HUES64 (cell line): ENCODE measurements around the gene IKZF3.
"Not testable (repeated sequence)": the region's sequence is repeated elsewhere in the genome, so short reads cannot be mapped to it uniquely, and the experiment has no call there.

Experiments
- H3K27ac ChIP-seq: 2 replicates; pipeline ENCODE4 v1.7.0; 2013; ENCODE audit warnings: low read depth, low read length, inconsistent platforms
- H3K27me3 ChIP-seq: 2 replicates; pipeline ENCODE4 v1.6.1; 2013; ENCODE audit warnings: mild to moderate bottlenecking, low read length; ENCODE audit not compliant: insufficient read depth
- H3K36me3 ChIP-seq: 2 replicates; pipeline ENCODE4 v1.6.1; 2013; ENCODE audit warnings: mild to moderate bottlenecking, low read length; ENCODE audit not compliant: insufficient read depth
- H3K4me1 ChIP-seq: 2 replicates; pipeline ENCODE4 v1.6.1; 2013; ENCODE audit warnings: mild to moderate bottlenecking, low read length, moderate library complexity; ENCODE audit not compliant: insufficient read depth
- H3K4me3 ChIP-seq: 2 replicates; pipeline ENCODE4 v1.5.1; 2013; ENCODE audit warnings: mild to moderate bottlenecking, low read length, moderate library complexity
- H3K9ac ChIP-seq: 2 replicates; pipeline ENCODE4 v1.6.1; 2013; ENCODE audit warnings: mild to moderate bottlenecking, low read depth, low read length
- H3K9me3 ChIP-seq: 2 replicates; pipeline ENCODE4 v1.6.1; 2013; ENCODE audit warnings: low read depth, low read length; ENCODE audit not compliant: insufficient read depth
- WGBS: fragments of 150-250, 120-280 bp; methylation state at CpG from one replicate; pipeline ENCODE4 v1.1.7; 2013; ENCODE audit warnings: missing lambda C conversion rate; 5-methylcytosine and 5-hydroxymethylcytosine counted together

The IKZF3 gene

DNA sequence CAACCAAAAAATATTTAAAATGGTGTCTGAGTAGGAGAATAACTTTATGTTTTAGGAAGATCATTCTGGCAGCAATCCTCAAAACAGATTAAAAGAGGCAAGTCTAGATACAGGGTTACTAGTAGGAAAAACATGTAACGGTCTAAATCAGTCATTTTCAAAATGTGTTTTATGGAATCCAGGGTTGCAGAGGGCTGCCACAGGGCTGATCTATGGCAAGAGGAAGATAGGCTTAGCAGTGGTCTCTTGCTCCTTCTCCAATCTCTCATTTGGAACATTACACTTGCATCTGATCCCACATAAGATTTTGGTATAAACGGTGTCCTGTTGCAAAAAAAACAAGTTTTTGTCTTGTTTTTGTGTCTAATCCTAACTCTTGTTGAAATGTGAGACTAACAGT is 9.2 kb downstream of the IKZF3 start:
- H3K9me3 ChIP-seq, result no peaks in the 10 kb centered on the region
- no peak overlapping the region for H3K27ac ChIP-seq
- 95% methylated on average over 2 of the region's 2 CpGs for WGBS
- H3K36me3 ChIP-seq, result no peaks in the 10 kb centered on the region
- H3K27me3 ChIP-seq, result no peaks in the 10 kb centered on the region
- no peak overlapping the region for H3K4me3 ChIP-seq
- no peak overlapping the region for H3K9ac ChIP-seq
- H3K4me1 ChIP-seq, result no peaks in the 10 kb centered on the region

DNA sequence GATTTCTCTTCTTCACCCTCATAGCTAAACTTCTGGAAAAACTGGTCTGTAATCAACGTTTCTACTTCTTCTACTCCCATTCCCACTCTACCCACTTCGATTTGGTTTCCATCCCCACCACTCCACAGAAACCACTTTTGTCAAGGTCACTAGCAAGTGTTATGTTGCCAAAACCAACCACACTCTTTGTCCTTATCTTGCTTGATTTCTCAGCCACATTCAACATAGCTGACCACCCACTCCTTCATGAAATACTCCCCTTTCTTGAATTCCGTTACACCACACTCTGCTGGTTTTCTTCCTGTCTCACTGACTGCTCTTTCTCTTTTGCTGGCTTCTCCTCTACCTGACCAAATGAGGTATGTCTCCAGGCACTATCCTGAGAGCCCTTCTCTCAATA is 11.9 kb downstream of the IKZF3 start:
- H3K27me3 ChIP-seq, result no peaks in the 10 kb centered on the region
- H3K9me3 ChIP-seq, result no peaks in the 10 kb centered on the region
- H3K4me1 ChIP-seq, result no peaks in the 10 kb centered on the region
- no peaks in the 10 kb centered on the region for H3K36me3 ChIP-seq
- no peak overlapping the region for H3K9ac ChIP-seq
- H3K4me3 ChIP-seq, result no peak overlapping the region
- 85% methylated on average over 3 of the region's 3 CpGs for WGBS
- H3K27ac ChIP-seq, result no peak overlapping the region

DNA sequence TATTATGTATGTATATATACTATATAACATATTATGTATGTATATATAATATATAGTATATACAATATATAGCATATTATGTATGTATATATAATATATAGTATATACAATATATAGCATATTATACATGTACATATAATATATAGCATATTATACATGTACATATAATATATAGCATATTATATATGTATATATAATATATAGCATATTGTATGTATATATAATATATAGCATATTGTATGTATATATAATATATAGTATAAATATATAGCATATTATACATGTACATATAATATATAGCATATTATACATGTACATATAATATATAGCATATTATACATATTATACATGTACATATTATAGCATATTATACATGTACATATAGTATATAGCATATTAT is 13.9 kb downstream of the IKZF3 start:
- H3K27me3 ChIP-seq, H3K27ac ChIP-seq, H3K9ac ChIP-seq, H3K36me3 ChIP-seq, H3K9me3 ChIP-seq, H3K4me1 ChIP-seq, H3K4me3 ChIP-seq: not testable (repeated sequence)

DNA sequence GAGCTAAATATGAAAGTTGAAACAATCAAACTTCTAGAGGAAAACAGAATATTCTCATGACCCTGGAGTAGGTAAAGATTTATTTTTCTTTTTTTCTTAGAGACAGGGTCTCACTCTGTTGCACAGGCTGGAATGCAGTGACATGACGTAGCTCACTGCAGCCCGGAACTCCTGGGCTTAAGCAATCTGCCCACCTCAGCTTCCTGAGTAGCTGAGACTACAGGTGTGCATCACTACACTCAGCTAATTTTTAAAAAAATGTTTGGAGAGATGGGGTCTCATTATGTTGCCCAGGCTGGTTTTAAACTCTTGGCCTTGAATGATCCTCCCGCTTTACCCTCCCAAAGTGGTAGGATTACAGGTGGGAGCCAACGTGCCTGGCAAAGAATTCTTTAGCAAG is 15.5 kb downstream of the IKZF3 start:
- no peak overlapping the region for H3K4me3 ChIP-seq
- H3K27me3 ChIP-seq, result no peaks in the 10 kb centered on the region
- H3K36me3 ChIP-seq, result no peaks in the 10 kb centered on the region
- 92% methylated on average over 4 of the region's 4 CpGs for WGBS
- H3K4me1 ChIP-seq, result no peaks in the 10 kb centered on the region
- H3K9me3 ChIP-seq, result no peaks in the 10 kb centered on the region
- H3K9ac ChIP-seq, result no peak overlapping the region
- no peak overlapping the region for H3K27ac ChIP-seq

DNA sequence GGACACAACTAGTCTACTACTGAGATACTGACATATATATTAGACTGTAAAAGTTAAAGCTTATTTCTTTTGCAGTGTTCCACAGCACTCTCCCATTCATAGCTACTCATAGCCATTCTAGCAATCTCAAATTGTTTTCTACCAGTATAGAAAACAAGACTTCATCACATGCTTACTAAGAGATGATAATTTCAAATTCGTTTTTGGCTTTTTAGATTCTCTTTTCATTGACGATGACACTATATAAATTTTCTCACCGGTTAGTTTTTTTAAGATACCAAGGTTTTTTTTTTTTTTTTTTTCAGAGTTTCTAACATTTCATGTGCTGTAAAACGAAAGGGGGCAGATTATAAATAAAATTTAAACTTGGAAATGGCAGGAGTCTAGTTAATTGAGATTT is 17.9 kb downstream of the IKZF3 start:
- no peak overlapping the region for H3K27ac ChIP-seq
- no peaks in the 10 kb centered on the region for H3K4me1 ChIP-seq
- no peaks in the 10 kb centered on the region for H3K9me3 ChIP-seq
- no peaks in the 10 kb centered on the region for H3K36me3 ChIP-seq
- 98% methylated on average over 3 of the region's 4 CpGs for WGBS
- H3K9ac ChIP-seq, result no peak overlapping the region
- no peak overlapping the region for H3K4me3 ChIP-seq
- H3K27me3 ChIP-seq, result no peaks in the 10 kb centered on the region

DNA sequence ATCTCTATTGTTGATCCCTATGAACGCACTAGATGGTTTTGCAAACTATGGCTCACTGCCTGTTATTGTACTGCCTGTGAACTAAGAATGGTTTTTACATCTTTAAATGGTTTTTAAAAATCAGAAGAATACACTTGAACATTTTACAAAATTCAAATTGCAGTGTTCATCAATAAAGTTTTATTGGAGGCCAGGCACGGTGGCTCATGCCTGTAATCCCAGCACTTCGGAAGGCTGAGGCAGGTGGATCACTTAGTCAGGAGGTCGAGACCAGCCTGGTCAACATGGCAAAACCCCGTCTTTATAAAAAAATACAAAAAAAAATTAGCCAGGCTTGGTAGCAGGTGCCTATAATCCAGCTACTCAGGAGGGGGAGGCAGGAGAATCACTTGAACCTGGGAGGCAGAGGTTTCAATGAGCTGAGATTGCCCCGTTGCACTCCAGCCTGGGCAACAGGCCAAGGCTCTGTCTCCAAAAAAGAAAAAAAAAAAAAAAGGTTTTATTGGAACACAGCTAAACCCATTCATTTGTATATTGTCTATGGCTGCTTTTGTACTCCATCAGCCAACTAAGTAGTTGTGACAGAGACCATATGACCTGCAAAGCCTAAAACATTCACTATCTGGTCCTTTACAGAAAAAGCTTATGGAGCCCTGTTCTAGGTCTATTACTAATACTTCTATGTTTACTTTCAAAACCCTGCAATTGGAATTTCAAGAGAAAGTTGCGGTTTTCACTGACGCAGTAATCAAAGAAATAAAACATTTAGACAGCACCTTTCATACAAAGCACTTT is 18.9 kb downstream of the IKZF3 start:
- Histone ChIP-seq H3K27ac (no peak overlapping the region), H3K4me3 (no peak overlapping the region), H3K9ac (no peak overlapping the region), H3K36me3 (no peaks in the 10 kb centered on the region), H3K9me3 (no peaks in the 10 kb centered on the region), H3K27me3 (no peaks in the 10 kb centered on the region), H3K4me1 (no peaks in the 10 kb centered on the region)
- 94% methylated on average over 8 of the region's 8 CpGs for WGBS

GRCh38 chr17:39841134-39841683 is 22.9 kb downstream of the IKZF3 start:
- H3K27ac ChIP-seq, result no peak overlapping the region
- H3K4me3 ChIP-seq, result no peak overlapping the region
- 84% methylated on average over 2 of the region's 2 CpGs for WGBS
- H3K27me3 ChIP-seq, result no peaks in the 10 kb centered on the region; the same call in 1 of the 2 replicates
- H3K36me3 ChIP-seq, result no peaks in the 10 kb centered on the region
- no peak overlapping the region for H3K9ac ChIP-seq
- no peaks in the 10 kb centered on the region for H3K4me1 ChIP-seq
- H3K9me3 ChIP-seq, result no peaks in the 10 kb centered on the region

DNA sequence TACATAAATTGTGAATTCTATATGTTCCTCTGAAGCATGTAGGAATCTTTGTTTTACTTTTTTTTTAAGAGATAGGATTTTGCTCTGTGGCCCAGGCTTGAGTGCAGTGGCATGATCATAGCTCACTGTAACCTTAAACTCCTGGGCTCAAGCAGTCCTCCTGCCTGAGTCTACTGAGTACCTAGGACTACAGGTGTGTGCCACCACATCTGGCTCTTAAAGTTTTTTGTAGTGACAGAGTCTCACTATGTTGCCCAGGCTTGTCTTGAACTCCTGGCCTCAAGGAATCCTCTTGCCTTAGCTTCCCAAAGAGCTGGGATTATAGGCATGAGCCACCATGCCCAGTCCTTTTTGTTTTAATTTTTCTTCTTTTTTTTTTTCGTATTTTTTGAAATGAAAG is 25.3 kb downstream of the IKZF3 start:
- Histone ChIP-seq H3K36me3 (no peaks in the 10 kb centered on the region), H3K9ac (no peak overlapping the region), H3K27me3 (no peaks in the 10 kb centered on the region; the same call in 1 of the 2 replicates), H3K4me1 (no peaks in the 10 kb centered on the region), H3K27ac (no peak overlapping the region), H3K4me3 (no peak overlapping the region), H3K9me3 (no peaks in the 10 kb centered on the region)
- WGBS, result no CpG with 5 or more reads among the region's 1 CpG

GRCh38 chr17:39838057-39838456 is 26.1 kb downstream of the IKZF3 start:
- Histone ChIP-seq H3K9ac (no peak overlapping the region), H3K27me3 (no peaks in the 10 kb centered on the region; the same call in 1 of the 2 replicates), H3K4me3 (no peak overlapping the region), H3K9me3 (no peaks in the 10 kb centered on the region), H3K36me3 (no peaks in the 10 kb centered on the region), H3K27ac (no peak overlapping the region), H3K4me1 (no peaks in the 10 kb centered on the region)
- 88% methylated on average over 1 of the region's 1 CpG for WGBS

DNA sequence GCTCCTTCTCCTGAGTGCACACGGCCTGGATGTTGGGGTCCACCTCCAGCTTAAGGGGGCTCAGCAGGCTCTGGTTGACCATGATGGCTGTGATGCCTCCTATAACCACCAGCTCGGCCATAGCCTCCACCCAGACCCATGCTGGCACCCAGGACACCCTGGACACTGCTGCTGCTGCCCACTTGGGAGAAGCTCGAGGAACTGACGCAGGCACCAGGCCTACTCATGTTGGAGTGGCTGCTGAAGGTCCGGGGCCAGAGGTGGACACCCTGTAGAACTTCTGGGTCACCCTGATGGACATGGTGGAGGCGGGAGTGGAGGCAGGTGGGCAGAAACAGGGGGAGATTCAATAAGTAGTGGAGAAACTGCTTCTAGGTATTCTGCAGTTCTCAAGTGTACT is 28.0 kb downstream of the IKZF3 start:
- Histone ChIP-seq H3K4me1 (no peaks in the 10 kb centered on the region), H3K9ac (no peak overlapping the region), H3K9me3 (no peaks in the 10 kb centered on the region), H3K36me3 (no peaks in the 10 kb centered on the region), H3K27me3 (no peaks in the 10 kb centered on the region; the same call in 1 of the 2 replicates), H3K4me3 (no peak overlapping the region), H3K27ac (no peak overlapping the region)
- 92% methylated on average over 6 of the region's 6 CpGs for WGBS

DNA sequence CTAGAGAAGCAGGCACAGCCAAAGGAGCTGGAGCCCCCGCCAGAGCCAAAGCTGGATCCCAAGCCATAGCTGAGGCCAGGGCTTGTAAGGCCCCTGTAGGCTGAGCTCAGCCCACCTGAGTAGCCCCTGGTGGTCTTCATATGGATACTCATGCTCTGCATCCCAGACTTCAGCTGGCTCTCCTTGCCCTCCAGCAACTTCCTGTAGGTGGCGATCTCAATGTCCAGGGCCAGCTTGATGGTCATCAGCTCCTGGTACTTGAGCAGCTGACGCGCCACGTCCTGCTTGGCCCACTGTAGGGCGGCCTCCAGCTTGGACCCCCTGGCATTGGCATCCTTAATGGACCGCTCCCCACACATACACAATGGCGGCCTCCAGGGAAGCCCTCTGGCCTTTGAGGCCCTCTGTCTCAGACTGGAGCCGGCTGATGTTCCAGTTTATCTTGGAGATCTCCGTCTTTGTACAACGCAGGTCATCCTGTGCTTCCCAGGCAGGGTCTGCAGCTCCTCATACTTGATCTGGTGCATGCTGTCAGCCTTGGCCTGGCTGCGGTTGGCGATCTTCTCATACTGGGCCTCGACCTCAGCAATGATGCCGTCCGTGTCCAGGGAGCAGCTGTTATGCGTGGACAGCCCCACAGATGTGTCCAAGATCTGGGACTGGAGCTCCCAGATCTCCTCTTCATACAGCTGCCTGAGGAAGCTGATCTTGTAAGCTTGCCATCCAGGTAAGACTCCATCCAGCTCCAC is 28.9 kb downstream of the IKZF3 start:
- Histone ChIP-seq H3K9me3 (no peaks in the 10 kb centered on the region), H3K27ac (no peak overlapping the region), H3K4me3 (no peak overlapping the region), H3K27me3 (no peaks in the 10 kb centered on the region; the same call in 1 of the 2 replicates), H3K4me1 (no peaks in the 10 kb centered on the region), H3K36me3 (no peaks in the 10 kb centered on the region), H3K9ac (no peak overlapping the region)
- 94% methylated on average over 17 of the region's 17 CpGs for WGBS
